HG03442 (cell line): Measurements from ENCODE around the gene PSG6.
"Not testable (repeated sequence)": the region's sequence is repeated elsewhere in the genome, so short reads cannot be mapped to it uniquely, and the experiment has no call there.

Experiments used
- ATAC-seq: cut with Tn5 transposase; IDR thresholded peaks from one replicate; pipeline ENCODE4 v1.9.1; 2021; ENCODE audit warnings: mild to moderate bottlenecking, moderate library complexity; ENCODE audit not compliant: unreplicated experiment

The PSG6 gene

DNA sequence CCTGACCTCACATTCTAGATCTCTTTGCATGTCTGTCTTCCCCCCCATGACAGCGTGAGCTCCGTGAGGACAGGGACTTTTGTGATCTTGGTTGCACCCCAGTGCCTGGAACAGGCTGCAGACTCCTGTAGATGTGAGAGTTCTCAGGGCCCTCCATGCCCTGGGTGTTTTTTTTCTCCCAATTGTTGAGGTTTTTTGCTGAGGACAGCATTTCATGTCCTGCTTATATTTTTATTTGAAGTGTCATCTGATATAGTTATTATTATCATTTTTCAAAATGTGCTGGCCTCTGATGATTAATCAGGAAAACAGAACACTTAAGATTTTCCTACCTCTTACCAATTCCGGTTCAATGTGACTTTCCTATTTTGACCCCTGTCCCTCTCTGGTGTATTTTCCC is 62.9 kb downstream of the PSG6 start:
- not testable (repeated sequence) for ATAC-seq

DNA sequence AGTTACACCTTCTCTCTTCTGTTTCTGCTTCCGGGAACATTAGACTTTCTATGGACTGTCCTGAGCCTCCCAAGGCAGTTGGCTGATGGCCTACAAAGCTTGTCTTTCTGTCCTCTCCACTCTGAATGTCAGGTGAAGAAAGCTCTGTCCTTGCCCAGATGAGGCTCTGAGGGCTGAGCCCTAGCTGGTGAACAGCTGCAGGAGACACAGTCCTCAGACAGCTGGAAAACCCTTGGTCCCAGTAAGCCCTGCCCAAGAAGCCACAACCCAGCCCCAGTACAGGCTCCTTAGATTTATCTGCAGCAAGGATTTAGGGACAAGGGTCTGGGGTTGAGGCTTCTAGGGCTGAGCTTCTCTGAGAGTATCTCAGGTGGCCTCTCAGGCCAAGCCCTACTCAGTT is 64.5 kb downstream of the PSG6 start:
- ATAC-seq, result not testable (repeated sequence)

DNA sequence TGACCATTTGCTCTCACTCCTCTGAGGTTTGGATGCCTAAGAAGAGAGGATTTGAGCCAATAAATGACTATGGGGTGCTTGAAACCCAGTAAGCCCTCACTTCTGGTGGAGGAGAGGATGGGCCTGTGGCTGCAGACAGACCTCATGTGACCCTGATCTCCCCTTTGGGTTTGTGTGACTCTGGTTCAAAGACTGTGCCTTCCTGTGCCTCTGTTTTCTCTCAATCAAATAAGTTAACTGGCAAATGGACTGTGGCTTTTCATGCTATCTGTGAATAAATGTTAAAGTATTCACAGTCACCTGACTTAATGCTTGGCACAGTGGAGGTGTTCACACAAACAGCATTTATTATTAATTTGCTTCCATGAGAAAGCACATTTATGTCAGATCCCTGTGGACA is 64.9 kb downstream of the PSG6 start:
- not testable (repeated sequence) for ATAC-seq
